ENCODE results near the gene SSBP4.
A peak's percentile ranks its signal among the peaks of the same experiment; 100 is the strongest.

DNA sequence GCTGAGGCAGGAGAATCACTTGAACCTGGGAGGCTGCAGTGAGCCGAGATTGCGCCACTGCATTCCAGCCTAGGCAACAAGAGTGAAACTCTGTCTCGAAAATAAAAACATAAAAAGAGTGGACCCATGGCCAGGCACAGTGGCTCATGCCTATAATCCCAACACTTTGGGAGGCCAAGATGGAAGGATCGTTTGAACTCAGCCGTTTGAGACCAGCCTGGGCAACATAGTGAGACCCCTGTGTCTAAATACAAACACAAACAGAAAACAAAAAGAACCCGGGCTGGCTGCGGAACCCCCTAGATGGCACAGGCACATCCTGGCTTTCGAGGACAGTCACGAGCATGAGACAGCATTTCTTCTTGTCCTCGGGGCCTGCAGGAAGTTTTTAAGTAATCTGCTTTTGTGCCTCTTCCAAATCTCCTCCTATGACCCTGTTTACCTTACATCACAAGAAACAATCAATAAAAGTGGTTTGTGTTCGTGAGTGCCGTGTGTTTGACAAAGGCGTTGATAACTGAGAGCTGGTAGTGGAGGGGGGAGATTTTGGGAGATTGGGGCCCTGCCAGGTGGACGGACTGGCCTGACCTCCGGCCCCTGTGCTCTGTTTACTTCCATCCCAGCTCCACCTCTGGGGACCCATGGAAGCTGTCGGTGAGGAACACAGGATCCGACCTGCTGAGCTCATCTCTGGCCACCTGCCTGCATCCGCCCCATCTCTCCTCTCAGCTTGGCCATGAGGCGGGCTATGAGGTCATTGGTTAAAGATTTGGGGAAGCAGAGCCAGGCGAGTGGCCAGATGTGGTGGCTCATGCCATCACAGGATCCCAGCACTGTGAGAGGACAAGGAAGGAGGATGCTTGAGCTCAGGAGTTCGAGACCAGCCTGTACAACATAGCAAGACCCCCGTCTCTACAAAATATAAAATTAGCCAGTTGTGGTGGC lies 39.1 kb upstream of the SSBP4 start:
- TF ChIP-seq, protein P1, sequence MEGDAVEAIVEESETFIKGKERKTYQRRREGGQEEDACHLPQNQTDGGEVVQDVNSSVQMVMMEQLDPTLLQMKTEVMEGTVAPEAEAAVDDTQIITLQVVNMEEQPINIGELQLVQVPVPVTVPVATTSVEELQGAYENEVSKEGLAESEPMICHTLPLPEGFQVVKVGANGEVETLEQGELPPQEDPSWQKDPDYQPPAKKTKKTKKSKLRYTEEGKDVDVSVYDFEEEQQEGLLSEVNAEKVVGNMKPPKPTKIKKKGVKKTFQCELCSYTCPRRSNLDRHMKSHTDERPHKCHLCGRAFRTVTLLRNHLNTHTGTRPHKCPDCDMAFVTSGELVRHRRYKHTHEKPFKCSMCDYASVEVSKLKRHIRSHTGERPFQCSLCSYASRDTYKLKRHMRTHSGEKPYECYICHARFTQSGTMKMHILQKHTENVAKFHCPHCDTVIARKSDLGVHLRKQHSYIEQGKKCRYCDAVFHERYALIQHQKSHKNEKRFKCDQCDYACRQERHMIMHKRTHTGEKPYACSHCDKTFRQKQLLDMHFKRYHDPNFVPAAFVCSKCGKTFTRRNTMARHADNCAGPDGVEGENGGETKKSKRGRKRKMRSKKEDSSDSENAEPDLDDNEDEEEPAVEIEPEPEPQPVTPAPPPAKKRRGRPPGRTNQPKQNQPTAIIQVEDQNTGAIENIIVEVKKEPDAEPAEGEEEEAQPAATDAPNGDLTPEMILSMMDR (IDR thresholded peaks at IDR 0.05): no peak
- peak in 1 of 4 donors; percentile 9 for TF ChIP-seq POLR2A (IDR thresholded peaks at IDR 0.05)
